HG03039 (cell line): ENCODE data around the gene TEPSIN.

Experiments
- ATAC-seq: cut with Tn5 transposase; IDR thresholded peaks from one replicate; pipeline ENCODE4 v1.9.1; 2021; ENCODE audit warnings: mild to moderate bottlenecking, moderate library complexity; ENCODE audit not compliant: unreplicated experiment

The TEPSIN gene

DNA sequence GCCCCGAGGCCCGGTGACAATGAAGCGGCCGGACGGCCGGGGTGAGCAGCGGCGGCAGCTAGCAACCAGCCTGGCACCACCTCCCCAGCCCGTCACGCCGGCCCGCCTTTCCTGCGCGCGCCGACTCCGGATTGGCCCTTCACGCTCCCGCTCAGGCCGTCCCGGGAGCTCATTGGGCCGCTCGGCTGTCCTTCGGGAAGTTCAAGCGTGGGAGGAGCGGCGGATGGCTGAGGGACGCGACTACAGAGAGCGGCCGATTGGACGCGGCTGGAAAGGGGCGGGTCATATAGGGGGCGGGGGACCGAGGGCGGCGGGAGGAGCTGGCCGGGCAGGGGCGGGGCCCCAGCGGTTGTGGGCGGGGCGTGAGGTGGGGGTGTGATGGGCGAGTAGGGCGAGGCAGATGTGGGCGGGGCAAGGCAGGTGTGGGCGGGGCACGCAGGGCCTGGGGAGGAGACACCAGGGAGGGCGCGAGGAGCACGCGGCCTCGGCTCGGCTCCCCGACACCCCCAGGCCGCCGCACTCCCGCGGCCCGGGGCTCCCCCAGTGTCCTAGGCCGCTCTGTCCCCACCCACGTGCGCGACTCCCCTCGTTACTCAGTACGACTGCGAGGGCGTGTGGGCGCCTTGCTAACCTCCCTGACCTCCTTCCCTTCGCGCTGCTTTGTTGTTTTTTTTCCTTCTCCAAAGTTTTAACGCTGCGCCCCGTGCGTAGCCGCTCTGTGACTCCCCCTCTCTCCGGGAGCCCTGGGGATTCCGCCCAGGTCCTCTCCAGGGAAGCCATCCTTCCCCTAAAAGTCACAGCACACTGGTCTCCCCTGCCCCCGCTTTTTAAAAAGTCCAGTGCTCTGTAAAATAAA lies 15.7 kb downstream of the TEPSIN start, which contains the start of gene CEP131:
Gene CEP131 (minus strand): TSS at position 60 of the 856 bp plus-strand sequence. CDS start 2,909 bp downstream, outside the sequence.
- ATAC-seq: peak; percentile 91

DNA sequence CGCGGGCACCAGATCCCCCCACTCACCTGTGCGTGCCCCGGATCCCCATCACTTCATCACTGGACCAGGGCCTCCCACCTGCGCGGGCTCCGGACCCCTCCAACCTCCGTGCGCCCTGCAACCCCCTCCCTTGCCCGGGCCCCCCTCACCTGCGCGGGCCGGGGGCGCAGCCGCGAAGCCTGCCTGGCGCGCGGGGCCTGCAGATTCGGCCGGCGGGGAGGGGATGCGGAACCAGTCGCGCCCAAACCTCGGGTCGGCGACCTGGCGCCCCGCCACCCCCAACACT lies 16.3 kb downstream of the TEPSIN start:
- no peak for ATAC-seq

DNA sequence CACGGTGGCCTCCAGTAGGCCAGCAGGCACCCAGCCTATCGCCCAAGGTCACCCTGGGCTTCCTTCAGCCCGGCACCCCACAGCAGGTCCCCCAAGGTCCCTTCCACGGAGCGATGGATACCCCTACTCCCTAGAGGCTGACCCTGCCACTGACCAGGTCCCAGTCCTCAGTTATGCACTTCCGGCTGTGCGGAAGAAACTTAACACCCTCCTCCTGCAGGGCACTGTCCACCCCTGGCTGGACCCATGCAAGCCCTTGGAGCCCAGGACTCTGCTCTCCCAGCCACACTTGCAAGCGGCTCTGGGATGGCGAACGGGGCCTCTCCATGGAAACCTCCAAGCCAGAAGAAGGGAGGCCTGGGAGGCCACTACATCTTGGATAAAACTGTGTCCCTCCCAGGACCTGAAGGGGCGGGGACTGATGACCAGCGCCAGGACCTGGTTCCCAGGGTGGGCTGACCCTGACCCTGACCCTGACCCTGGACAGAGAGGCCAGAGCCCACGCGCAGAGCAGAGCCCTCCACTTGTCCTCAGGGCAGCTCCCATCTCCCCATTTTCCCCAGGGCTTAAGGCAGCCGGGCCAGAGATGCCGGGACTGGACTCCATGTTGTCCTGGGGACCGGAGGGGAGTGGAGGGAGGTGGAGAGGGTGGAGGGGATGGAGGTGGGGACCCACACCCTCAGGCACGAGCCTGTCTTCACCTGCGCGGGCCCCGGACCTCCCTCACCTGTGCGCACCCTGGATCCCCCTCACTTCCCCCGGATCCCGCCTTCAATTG lies 16.8 kb downstream of the TEPSIN start:
- no peak for ATAC-seq

DNA sequence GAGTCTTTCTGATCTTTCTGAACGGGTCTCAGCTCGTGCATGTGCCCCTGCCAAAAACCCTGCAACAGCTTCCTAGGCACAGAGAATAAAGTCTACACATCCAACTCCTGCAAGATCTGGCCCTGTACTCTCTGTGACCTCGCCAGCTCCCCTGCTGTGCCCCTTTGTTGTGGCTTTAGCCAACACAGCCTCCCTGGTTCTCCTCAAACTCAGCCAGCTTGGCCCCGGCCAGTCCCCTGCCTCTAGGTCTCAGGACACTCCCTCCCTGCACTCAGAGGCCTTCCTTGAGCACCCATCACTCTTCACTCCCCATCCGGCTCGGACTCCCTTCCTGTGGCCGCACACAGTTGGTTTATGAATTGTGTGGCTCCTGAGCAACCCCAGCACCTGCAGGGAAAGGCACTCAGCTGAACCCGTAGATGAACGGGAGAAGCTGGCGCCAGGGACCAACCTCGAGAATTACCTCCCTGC lies 17.4 kb downstream of the TEPSIN start:
- no peak for ATAC-seq

DNA sequence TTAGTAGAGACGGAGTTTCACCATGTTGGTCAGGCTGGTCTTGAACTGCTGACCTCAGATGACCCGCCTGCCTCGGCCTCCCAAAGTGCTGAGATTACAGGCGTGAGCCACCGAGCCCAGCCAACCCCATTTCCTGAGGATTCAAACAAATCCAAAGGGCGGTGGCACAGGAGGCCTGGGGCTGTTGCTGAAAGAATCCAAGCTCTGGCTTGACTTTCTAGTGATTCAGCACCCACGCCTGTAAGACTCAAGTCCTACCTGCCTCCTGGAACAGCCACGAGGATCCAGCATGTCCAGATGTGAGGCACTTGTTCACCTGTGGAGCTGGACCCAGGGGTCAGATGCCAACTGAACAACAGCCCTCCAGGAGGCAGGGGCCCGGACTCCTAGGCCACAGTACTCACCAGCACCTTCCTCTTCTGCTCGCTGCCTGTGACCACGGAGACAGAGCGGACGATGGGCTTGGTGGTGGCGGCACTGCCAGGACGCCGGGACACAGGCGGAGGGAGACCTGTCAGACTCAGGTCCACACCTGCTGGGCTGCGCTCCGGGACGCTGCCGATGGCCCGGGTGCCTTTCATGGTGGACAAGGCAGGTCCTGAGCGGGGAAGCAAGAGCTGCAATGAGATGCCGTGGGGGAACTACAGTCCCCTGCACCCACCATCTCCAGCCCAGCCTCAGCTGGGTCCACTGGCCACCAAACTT lies 19.2 kb downstream of the TEPSIN start:
- ATAC-seq: no peak

DNA sequence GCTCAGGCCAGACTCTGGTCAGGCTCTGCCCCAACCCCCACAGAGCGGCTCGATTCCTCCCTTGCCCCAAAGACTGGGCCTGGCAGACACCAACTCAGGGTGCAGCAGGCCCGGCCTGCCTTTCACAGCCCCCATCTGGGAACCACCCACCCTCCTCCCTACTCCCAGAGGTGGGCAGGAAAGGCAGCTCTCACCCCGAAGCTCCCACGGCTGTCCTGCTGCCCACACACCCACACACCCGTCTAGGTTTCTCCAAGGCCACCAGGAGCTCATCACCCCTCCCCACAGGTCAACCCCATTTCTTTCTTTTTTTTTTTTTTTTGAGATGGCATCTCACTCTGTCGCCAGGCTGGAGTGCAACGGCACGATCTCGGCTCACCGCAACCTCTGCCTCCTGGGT lies 19.9 kb downstream of the TEPSIN start:
- no peak for ATAC-seq

DNA sequence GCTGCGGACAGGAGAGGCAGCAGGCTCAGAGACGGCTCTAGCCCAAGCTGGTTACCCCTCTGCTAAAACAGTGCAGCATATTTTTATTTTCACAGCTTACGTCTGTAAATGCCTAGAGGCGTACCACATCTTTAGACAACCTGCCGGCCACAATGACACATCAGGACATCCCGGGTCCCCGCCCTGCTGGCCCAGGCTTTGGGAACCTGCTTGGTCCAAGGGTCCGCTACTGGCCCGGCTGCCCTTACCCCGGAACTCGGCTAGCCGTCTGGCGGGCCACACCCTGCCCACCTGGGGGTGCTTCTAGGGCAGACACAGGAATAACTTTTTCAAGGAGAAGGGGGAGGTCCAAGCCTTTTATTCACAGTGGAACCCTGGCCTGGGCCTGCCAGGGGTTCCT lies 20.4 kb downstream of the TEPSIN start:
- ATAC-seq: no peak

DNA sequence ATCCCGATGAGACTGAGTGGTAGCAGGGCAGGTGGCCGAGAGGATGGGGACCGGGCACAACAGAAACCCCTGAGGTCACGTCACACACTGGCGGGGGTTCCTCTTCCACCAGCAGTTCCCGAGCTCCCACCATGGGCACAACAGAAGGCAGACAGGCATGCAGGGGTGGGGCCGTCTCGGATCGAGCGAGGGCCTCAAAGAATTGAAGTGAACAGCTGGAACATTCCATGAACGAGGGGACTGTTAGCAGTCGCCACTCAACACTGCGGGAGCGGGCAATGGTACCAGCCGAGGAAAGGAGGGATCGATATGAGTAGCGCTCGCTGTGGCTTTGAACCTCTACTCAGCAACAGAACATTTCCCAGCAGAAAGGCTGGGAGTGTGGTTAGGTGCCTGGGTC lies 21.4 kb downstream of the TEPSIN start:
- no peak for ATAC-seq

DNA sequence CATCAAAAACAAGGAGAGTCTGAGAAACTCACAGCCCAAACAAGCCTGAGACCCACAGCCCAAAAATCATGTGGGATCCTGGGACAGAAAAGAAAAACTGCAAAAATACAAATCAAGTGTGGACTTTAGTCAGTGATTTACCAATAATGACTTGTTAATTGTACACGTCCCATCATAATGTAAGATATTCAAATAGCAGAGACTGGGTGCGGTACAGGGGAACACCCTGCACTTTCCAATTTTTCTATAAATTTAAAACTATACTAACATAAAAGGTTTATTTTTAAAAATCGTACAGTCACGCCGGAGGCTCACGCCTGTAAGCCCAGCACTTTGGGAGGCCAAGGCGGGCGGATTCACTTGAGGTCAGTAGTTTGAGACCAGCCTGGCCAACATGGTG lies 24.9 kb downstream of the TEPSIN start:
- no peak for ATAC-seq

DNA sequence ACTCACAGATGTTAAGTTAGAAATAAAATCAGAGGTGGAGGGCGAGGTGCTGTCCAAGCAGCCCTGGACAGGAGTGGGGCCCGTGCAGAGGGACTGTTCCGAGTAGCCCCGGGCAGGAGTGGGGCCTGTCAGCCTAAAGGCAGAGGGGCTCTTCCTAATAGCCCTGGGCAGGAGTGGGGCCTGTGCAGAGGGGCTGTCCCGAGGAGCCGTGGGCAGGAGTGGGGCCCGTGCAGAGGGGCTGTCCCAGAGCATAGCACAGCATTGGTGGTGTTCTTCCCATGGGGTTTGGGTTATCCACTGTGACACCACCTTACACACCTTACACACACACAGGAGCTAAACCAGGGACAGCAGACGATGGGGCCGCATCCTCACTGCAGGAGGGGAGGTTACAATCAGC lies 26.5 kb downstream of the TEPSIN start:
- no peak for ATAC-seq

DNA sequence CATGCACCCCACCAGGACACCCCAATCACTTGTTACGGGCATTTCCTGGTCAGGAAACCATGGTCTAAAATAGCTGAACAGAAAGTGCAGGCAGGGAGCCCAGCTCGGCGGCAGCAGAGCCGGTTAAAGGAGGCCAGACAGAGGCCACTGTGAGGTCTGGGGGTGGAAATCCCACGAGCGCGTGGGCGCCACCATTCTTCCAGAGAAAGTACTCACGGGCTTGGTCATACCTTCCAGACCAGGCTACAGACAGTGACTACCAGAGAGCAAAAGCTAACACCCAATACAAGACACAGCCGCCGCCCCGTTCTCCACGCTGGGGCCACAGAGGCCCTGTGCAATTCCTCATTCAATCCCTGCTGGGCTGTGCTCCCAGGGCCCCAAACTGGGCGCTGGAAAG lies 28.0 kb downstream of the TEPSIN start:
- no peak for ATAC-seq

DNA sequence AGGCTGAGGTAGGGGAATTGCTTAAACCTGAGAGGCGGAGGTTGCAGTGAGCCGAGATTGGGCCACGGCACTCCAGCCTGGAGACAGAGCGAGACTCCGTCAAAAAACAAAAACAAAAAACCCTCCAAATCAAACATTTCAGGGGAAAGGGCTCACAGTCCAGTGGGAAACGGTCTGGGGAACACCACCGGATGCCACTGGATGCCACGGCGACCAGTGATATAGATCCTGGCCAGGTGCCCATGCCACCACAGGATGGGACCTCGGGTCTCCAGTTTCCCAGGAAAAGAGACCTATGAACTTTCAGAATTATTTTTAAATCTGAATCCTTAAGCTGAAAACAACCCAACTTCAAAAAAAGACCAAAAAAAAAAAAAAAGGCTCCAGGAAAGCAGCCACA lies 28.4 kb downstream of the TEPSIN start:
- no peak for ATAC-seq

DNA sequence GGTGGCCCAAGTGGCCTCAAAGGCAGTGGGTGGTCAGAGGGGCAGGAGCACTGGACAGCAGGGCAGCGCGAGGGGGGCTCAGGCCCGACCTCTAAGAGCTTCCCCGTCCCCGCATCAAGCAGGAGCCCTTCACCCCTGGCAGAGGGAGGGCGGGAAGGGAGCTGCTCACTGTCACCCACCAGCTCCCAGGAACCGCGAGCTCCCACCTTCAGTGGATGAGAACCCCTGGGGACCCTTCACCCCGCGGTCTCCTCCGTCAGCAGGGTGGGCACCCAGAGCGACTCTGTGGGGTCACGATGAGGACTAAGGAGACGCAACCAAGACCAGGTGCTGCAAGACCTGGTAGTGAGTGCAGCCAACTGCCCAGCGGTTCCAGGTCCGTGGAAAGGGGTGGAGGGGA lies 29.7 kb downstream of the TEPSIN start:
- ATAC-seq: no peak

DNA sequence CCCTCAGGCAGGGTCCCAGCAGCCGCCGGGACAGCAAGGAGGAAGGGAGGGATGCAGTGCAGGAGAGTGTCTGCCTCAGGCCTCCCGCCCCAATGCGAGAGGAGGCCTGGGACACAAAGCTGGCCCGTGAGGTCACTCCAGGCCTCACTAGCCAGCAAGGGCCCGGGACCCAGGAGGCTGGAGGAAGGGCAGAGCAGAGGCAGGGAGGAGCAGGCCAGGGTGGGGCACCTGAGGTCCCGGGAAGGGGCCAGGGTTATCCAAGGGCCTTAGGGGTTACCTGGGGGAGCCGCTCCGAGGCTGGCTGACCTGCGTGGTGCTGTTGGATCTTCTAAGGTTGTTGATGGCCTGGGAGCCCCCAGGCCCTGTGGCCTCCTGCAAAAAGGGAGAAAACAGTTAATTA lies 30.2 kb downstream of the TEPSIN start:
- ATAC-seq: no peak

DNA sequence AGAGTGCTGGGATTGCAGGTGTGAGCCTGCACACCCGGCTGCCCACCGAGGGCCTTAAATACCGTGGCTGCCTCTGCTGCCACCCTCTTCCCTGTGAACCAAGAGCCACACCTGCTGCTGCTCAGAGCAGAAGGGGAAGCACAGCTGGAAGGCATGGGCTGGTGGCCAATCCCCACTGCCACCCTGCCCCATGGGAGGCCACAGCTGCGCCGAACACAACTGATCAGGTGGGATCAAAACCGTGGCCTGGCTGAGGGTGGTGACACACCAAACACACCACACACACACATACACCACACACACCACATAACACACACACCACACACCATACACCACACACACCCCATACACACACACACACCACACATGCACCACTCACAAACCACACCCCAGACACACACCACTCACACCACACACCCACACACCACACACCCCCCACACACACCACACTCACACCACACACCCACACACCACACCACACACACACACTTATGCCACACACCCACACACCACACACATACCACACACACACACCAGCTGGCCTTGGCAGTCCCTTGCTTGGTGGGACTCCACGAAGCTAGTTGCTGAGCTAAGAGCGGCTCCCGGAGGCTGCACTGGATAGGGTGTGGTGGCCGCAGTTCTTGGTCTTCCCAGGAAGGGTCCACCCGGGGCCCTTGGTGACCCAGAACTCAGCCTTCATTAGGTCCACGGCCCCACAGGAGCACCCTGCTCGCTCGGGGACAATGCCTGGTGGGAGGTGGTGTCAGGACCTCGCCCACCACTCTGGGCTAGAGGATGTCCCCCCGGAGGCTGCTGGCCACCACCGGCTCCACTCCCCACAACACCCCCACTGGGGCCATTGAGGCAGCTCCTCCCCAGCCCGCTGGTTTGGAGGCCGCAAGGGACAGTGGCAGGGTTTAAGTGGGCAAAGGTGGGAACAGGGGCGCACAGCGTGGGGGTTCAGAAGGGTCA lies 31.0 kb downstream of the TEPSIN start:
- ATAC-seq: no peak

DNA sequence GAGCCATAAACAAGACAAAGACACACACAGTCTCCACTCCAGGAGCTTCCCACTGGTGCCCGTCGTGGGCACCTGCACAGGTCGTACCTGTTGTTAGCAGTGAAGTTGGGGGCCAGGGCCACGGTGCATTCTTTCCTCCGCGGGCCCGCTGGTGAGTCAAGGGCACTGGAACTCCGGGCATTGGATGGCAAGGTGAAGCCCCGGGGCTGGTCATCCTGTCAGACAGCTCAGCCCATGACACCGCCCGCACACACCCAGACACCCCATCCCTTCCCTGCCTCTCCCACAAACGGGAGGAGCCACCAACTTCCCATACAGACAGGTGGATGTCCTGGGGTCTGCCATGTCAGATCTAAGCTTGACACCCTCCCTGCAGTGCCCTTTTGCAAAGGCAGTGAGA lies 32.2 kb downstream of the TEPSIN start:
- ATAC-seq: no peak

DNA sequence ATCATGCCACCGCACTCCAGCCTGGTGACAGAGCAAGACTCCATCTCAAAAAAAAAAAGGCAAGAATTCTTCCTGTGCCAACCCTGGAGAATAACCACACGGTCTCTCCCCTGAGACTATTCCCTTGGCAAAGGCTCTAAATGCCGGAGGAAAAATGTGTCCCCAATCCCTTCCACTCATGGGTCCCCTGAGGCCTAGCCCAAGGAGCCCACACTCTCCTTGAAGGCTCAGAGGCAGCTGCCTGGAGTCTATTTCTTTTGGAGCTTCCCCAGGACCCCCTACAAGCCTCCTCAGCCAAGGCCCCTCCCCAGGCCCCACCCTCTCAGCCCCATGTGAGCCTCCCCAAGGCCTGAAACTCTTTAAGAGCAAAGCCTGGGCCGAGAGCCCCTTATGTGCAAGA lies 32.7 kb downstream of the TEPSIN start:
- no peak for ATAC-seq

DNA sequence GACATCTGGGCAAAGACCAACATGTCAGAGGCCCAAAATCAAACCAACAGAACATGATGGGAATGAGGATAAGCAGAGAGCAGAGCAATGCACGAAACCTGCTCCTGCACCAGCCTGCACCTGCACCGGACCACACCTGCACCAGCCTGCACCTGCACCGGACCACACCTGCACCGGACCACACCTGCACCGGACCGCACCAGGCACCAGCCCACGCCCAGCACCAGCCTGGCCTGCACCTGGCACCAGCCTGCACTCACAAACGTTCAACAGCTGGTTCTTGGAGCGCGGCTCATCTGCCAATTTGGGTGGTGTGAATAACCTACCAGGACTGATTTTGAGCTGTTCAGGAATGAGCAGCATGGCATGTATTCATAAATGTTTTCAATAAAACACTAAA lies 34.3 kb downstream of the TEPSIN start:
- no peak for ATAC-seq

DNA sequence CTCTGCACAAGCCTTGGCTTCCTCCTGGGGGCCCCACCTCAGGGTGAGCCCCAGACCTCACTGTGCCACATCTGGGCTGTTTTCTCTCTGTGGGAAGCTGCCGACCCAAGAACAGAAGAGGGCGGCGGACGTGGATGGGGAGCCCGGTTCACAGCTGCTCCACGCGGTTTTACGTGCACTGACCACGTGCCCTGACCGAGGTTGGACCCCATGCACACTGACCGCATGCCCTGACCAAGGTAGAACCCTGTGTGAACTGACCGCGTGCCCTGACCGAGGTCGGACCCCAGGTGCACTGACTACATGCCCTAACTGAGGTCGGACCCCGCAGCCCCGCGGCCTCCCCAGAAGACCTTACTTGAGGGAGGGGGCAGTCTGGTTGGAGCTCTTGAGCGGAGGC lies 35.7 kb downstream of the TEPSIN start:
- ATAC-seq: no peak

DNA sequence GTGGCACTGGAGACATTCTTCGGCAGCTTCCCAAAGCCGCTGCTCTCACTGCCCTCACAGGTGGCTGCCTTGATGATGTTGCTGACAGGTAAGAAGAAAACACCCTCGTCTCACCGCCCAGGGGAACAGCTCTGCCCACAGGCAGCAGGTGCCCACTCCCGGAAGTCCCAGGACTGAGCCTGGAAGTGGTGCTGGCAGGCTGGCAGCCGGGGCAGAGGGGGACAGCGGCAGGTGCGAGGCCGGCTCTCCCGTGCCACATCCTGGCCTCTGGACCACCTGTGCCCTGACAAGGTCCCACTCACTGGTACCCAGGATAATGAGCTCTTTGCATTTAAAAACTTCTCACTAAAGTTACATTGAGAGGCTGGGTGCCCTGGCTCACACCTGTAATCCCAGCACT lies 36.5 kb downstream of the TEPSIN start:
- no peak for ATAC-seq
